ENCODE measurements around the gene OAT.
"Not testable (repeated sequence)": the region's sequence is repeated elsewhere in the genome, so short reads cannot be mapped to it uniquely, and the experiment has no call there.

Gene OAT

GRCh38 chr10:124375691-124376090, 43.0 kb downstream of the OAT start:
- H3K4me3 ChIP-seq (ENCODE audit: control insufficient read depth, low read depth, low read length) = no peak overlapping the region
- no peak for DNase-seq (ENCODE audit: low read depth)
- no peak for TF ChIP-seq CTCF (conservative IDR thresholded peaks at IDR 0.05; ENCODE audit: control insufficient read depth, insufficient read depth, low read depth, low read length)

GRCh38 chr10:124375353-124375614, 43.4 kb downstream of the OAT start:
- DNase-seq (ENCODE audit: low read depth) = no peak
- no peak for TF ChIP-seq CTCF (conservative IDR thresholded peaks at IDR 0.05; ENCODE audit: control insufficient read depth, insufficient read depth, low read depth, low read length)
- H3K4me3 ChIP-seq (ENCODE audit: control insufficient read depth, low read depth, low read length) = no peak overlapping the region

- H3K4me3 ChIP-seq (ENCODE audit: control insufficient read depth, low read depth, low read length) = no peak overlapping the region
- no peak for DNase-seq (ENCODE audit: low read depth)
- no peak for TF ChIP-seq CTCF (conservative IDR thresholded peaks at IDR 0.05; ENCODE audit: control insufficient read depth, insufficient read depth, low read depth, low read length)
Observed at GRCh38 chr10:124374535-124375352, 44.0 kb downstream of the OAT start.

GRCh38 chr10:124372899-124373298, 45.8 kb downstream of the OAT start:
- no peak for TF ChIP-seq CTCF (conservative IDR thresholded peaks at IDR 0.05; ENCODE audit: control insufficient read depth, insufficient read depth, low read depth, low read length)
- no peak overlapping the region for H3K4me3 ChIP-seq (ENCODE audit: control insufficient read depth, low read depth, low read length)
- no peak for DNase-seq (ENCODE audit: low read depth)

- TF ChIP-seq CTCF (conservative IDR thresholded peaks at IDR 0.05; ENCODE audit: control insufficient read depth, insufficient read depth, low read depth, low read length) = no peak
- no peak overlapping the region for H3K4me3 ChIP-seq (ENCODE audit: control insufficient read depth, low read depth, low read length)
- DNase-seq (ENCODE audit: low read depth) = no peak
Observed at GRCh38 chr10:124370426-124370825, 48.3 kb downstream of the OAT start.

- H3K4me3 ChIP-seq (ENCODE audit: control insufficient read depth, low read depth, low read length) = no peak overlapping the region
- TF ChIP-seq CTCF (conservative IDR thresholded peaks at IDR 0.05; ENCODE audit: control insufficient read depth, insufficient read depth, low read depth, low read length) = no peak
- DNase-seq (ENCODE audit: low read depth) = no peak
Observed at GRCh38 chr10:124369986-124370385, 48.7 kb downstream of the OAT start.

- DNase-seq (ENCODE audit: low read depth); H3K4me3 ChIP-seq (ENCODE audit: control insufficient read depth, low read depth, low read length): not testable (repeated sequence)
Observed at GRCh38 chr10:124369533-124369932, 49.2 kb downstream of the OAT start.

Measured in fibroblast of mammary gland (primary cell).